Calu3 (cell line): ENCODE data around the gene ATG9B. TPM values are rescaled to one million over a fixed set of nuclear protein-coding genes. Genes with fewer than 3 reads are reported as not detected.

Experiments
- BruUV-seq: library from RNA; stranded (reverse); fragments of 400-500 nt; replicated peaks from 2 replicates; lab custom pipeline; 2021; lab: Mats Ljungman, UMichigan
- CTCF ChIA-PET: fragments of 300-600 bp; sonication (Branson Sonifier 250); formaldehyde crosslinking; loops from one replicate; lab custom pipeline; 2022; ENCODE audit warnings: antibody characterized with exemption; lab: Charles Lee
- DNase-seq: peaks from one replicate; pipeline ENCODE4 v3.0.0; 2022
- H3K27ac Mint-ChIP-seq: one replicate; pipeline ENCODE4 v1.8.0; 2022; ENCODE audit warnings: mixed read lengths; ENCODE audit not compliant: unreplicated experiment
- H3K27me3 Mint-ChIP-seq: one replicate; pipeline ENCODE4 v1.8.0; 2022; ENCODE audit warnings: mixed read lengths; ENCODE audit not compliant: unreplicated experiment
- H3K36me3 Mint-ChIP-seq: one replicate; pipeline ENCODE4 v1.8.0; 2022; ENCODE audit warnings: mild to moderate bottlenecking, moderate library complexity, mixed read lengths; ENCODE audit not compliant: insufficient read depth, unreplicated experiment
- H3K4me1 Mint-ChIP-seq: one replicate; pipeline ENCODE4 v1.8.0; 2022; ENCODE audit warnings: mild to moderate bottlenecking, low read depth, mixed read lengths; ENCODE audit not compliant: unreplicated experiment
- H3K4me3 Mint-ChIP-seq: one replicate; pipeline ENCODE4 v1.8.0; 2022; ENCODE audit warnings: mild to moderate bottlenecking, low read depth, moderate library complexity, mixed read lengths; ENCODE audit not compliant: unreplicated experiment
- H3K9me3 Mint-ChIP-seq: one replicate; pipeline ENCODE4 v1.8.0; 2022; ENCODE audit warnings: low read depth, mixed read lengths; ENCODE audit not compliant: unreplicated experiment
- intact Hi-C: fragments of 100-400 bp; cut with micrococcal nuclease; formaldehyde crosslinking; loops from one replicate; pipeline ENCODE4 v1.10.0; 2022; ENCODE audit not compliant: unreplicated experiment
- total RNA-seq: library from RNA; stranded (reverse); gene quantifications from 2 replicates; pipeline ENCODE4 v1.2.3, GENCODE V29; 2022
- TF ChIP-seq, protein P1 (sequence below): fragments of 200-600 bp; IDR thresholded peaks from one replicate; pipeline ENCODE4 v1.8.0; 2022; ENCODE audit warnings: antibody characterized with exemption; ENCODE audit not compliant: unreplicated experiment

The ATG9B gene
- total RNA-seq, 1 experiment from 2014 or later = 7.9 TPM

DNA sequence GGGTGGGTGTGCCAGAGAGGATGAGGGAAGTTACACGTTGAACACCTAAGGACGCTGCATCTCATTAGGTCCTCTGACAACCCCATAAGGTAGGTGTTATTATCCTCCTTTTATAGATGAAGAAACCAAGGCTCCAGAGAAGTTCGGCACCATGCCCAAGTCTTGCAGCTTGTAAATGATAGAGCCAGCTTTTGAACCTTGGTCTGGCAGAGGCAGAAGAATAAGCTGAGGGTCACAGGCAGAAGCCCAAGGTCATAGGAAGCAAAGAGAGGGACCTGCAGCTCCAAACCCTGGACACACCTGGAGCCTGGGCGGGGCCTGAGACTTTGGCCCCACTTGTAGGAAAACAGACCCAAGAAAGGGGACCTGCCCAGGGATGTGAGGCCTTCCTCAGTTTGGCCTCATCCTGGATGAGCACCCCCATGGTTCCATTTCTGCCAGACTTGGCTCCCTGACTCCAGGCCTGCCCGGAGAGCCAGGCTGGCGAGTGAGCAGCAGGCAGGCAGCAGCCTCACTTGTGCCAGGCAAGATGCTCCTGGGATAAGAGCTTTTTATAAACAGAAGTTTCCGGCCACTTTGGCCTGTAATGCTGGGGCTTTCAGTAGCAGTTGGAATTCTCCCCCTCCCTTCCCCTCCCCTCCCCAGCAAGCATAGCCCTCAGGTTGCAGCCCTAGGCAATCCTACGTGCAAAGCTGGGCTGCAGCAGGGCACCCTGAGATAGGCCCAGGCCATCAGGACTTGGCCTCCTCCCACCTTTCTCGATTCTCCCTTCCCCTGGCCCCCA is 48.6 kb downstream of the ATG9B start:
- no peaks in the 10 kb centered on the region for H3K9me3 Mint-ChIP-seq
- H3K4me3 Mint-ChIP-seq = peak overlapping the region; percentile 79

DNA sequence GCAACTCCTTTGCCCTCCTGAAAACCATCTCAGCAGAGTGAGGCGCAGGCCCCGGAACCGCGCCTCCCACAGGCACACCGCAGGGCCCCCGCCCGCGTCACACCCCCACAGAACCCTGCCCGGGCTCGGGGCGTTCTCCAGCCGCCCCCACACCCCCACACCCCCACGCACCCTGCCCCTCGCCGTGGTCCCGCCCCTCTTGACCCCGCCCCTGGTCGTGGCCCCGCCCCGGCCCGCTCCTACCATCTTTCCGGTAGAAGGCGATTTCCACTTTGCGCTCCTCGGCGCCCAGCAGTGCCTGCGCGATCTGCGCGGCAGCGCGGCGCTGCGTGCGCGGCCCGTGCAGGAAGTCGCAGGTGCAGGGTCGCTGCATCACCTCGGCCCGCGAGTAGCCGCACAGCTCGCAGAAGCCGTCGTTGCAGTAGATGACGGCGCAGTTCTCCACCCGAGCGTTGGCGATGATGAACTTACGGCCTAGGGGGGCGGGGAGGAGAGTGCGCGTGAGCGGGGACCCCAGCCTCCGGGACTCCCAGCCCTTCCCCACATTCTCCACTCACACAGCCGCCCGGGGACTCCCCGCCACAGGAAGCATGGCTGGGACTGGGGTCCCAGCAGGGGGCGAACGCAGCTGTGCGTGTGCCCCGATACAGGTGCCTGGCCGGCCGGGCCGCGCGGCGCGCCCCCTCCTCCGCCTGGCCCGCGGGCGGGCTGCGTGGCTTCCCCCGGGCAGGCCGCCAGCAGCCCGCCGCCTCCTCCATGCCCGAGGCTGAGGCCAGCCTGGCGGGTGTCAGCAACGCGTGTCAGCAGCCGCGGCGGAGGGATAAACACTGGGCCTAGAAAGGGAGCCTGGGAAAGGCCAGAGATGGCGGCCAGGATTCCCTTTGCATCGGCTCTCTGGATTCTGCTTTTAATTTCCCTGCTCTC is 49.6 kb downstream of the ATG9B start:
- peaks cover 76% of the 10 kb centered on the region for H3K27me3 Mint-ChIP-seq
- no peak overlapping the region for H3K27ac Mint-ChIP-seq
- intact Hi-C loops = no loop called here
- H3K4me3 Mint-ChIP-seq = peak overlapping the region; percentile 79
- peaks cover 13% of the 10 kb centered on the region for H3K36me3 Mint-ChIP-seq
- peak; percentile 62 for DNase-seq
- H3K4me1 Mint-ChIP-seq = peaks cover 8% of the 10 kb centered on the region
- no TSS peak for BruUV-seq
- TF ChIP-seq, protein P1, sequence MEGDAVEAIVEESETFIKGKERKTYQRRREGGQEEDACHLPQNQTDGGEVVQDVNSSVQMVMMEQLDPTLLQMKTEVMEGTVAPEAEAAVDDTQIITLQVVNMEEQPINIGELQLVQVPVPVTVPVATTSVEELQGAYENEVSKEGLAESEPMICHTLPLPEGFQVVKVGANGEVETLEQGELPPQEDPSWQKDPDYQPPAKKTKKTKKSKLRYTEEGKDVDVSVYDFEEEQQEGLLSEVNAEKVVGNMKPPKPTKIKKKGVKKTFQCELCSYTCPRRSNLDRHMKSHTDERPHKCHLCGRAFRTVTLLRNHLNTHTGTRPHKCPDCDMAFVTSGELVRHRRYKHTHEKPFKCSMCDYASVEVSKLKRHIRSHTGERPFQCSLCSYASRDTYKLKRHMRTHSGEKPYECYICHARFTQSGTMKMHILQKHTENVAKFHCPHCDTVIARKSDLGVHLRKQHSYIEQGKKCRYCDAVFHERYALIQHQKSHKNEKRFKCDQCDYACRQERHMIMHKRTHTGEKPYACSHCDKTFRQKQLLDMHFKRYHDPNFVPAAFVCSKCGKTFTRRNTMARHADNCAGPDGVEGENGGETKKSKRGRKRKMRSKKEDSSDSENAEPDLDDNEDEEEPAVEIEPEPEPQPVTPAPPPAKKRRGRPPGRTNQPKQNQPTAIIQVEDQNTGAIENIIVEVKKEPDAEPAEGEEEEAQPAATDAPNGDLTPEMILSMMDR = no peak
- no peaks in the 10 kb centered on the region for H3K9me3 Mint-ChIP-seq
- CTCF ChIA-PET = no interaction called here

More for the DNA sequence above, 48.6 kb downstream of the ATG9B start:
- TF ChIP-seq, protein P1 = no peak
- CTCF ChIA-PET = no interaction called here
- intact Hi-C loops = no loop called here
- BruUV-seq = no TSS peak
- no peak overlapping the region for H3K27ac Mint-ChIP-seq
- no peak for DNase-seq
- peaks cover 12% of the 10 kb centered on the region for H3K36me3 Mint-ChIP-seq
- H3K4me1 Mint-ChIP-seq = peaks cover 8% of the 10 kb centered on the region
- peaks cover 76% of the 10 kb centered on the region for H3K27me3 Mint-ChIP-seq

DNA sequence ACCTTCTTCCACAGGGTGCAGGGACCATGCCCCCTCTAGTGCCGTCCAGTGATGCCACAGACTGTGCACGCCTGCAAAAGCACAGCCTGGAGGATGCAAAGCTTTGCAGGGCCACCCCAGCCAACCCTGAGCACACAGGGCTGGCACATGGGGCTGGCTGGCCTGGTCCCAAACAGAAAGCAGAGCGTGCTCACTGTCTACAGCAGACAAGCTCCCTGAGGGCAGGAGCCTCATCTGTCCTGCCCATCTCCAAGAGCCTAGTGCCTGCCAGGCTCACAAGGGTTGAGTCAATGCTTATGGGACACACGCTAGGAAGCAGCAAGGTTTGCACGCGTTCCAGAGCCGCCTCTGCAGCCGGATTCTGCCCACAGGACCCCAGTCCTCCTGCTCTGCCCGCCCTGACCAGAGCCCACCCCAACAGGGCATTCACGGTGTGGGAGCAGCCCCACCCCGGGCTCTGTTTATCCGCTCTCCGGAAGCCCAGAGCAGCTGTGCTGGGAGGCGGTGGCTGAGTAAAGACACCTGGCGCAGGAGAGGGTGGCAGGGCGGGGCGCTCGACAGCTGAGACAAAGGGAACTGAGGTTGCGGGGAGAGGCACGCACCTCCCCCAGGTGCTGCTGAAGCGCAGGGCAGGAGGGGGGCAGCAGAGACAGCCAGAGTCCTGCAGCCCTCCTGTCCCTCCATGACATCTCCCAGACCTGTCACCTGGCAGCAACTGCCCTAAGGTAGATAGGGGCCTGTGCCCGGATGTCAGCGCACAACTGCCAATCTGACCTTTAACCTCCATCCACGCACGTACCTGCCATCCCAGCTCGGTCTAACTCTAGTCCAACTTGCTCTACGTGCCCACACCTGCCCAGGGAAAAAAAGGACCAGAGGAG is 50.5 kb downstream of the ATG9B start:
- intact Hi-C loops = no loop called here
- H3K4me1 Mint-ChIP-seq = peaks cover 8% of the 10 kb centered on the region
- CTCF ChIA-PET = no interaction called here
- BruUV-seq = no TSS peak
- TF ChIP-seq, protein P1 = no peak
- H3K27me3 Mint-ChIP-seq = peaks cover 76% of the 10 kb centered on the region
- H3K27ac Mint-ChIP-seq = no peak overlapping the region
- H3K36me3 Mint-ChIP-seq = peaks cover 13% of the 10 kb centered on the region
- peak overlapping the region; percentile 79 for H3K4me3 Mint-ChIP-seq
- no peaks in the 10 kb centered on the region for H3K9me3 Mint-ChIP-seq
- DNase-seq = no peak

DNA sequence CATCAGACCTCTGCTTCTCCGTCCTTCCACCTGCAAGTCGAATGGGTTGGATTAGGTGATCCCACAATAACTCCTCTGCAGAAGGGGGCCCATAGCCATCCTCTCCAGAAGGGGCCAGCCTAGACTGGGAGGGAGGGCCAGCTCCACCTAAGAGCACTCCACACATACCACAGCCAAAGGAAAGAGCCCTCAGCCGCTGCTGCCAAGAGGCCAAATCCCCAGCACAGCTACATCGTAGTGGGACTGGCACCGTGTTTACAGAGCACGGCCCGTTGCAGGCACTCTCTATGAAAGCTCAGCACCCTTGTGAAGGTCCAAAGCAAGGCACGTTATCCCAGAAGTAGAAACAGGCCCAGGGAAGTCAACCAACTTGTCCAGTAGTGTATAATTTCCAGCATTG is 51.6 kb downstream of the ATG9B start:
- TF ChIP-seq, protein P1 = no peak
- no peak overlapping the region for H3K27ac Mint-ChIP-seq
- no peaks in the 10 kb centered on the region for H3K9me3 Mint-ChIP-seq
- H3K27me3 Mint-ChIP-seq = peaks cover 76% of the 10 kb centered on the region
- no peak overlapping the region for H3K4me3 Mint-ChIP-seq
- no peak for DNase-seq
- no TSS peak for BruUV-seq
- intact Hi-C loops = no loop called here
- H3K36me3 Mint-ChIP-seq = peaks cover 13% of the 10 kb centered on the region
- CTCF ChIA-PET = no interaction called here
- H3K4me1 Mint-ChIP-seq = peaks cover 8% of the 10 kb centered on the region
